Lower lobe of right lung (tissue), 2 donors: Measurements from ENCODE around the gene NR2E3. TPM values are rescaled to one million over a fixed set of nuclear protein-coding genes. Genes with fewer than 3 reads are reported as not detected.

ENCODE experiments used
- ATAC-seq, 2 donors: fragments of 200-7000 bp; cut with Tn5 transposase; one replicate each; pipeline ENCODE4 v1.9.1; 2020 to 2022; ENCODE audit warnings: mild to moderate bottlenecking in 2 of 2, moderate library complexity in 2 of 2
- DNase-seq: peaks from one replicate; pipeline ENCODE4 v3.0.0-alpha.2; 2020
- H3K27ac ChIP-seq: fragments of 200-600 bp; one replicate; pipeline ENCODE4 v1.8.0; 2022
- H3K27me3 ChIP-seq: fragments of 200-600 bp; one replicate; pipeline ENCODE4 v1.8.0; 2022; ENCODE audit warnings: low read depth
- H3K36me3 ChIP-seq: fragments of 200-600 bp; one replicate; pipeline ENCODE4 v1.8.0; 2022; ENCODE audit warnings: mild to moderate bottlenecking
- H3K4me1 ChIP-seq: fragments of 200-600 bp; one replicate; pipeline ENCODE4 v1.8.0; 2022
- H3K4me3 ChIP-seq: fragments of 200-600 bp; one replicate; pipeline ENCODE4 v1.8.0; 2022; ENCODE audit warnings: mild to moderate bottlenecking
- H3K9me3 ChIP-seq: fragments of 200-600 bp; one replicate; pipeline ENCODE4 v1.8.0; 2022
- intact Hi-C: fragments of 100-400 bp; cut with DNase I; formaldehyde crosslinking; loops from one replicate; pipeline ENCODE4 v1.11.0; 2022
- total RNA-seq: library from RNA; stranded (reverse); fragmentation: NEBNext Ultra II Directional; extraction: Animal tissue kit (Norgen Biotek cat#: 25700); gene quantifications from one replicate; pipeline ENCODE4 v1.2.1, GENCODE V29; 2021
- TF ChIP-seq, protein P1 (sequence below): fragments of 200-600 bp; IDR thresholded peaks from one replicate; pipeline ENCODE4 v1.8.0; 2022; ENCODE audit warnings: antibody characterized with exemption, mild to moderate bottlenecking
- donor health status: DM: no; HTN: yes; CAD: no; lungs with severe emphysema.

Gene NR2E3
- total RNA-seq, 1 donor from 2014 or later: not detected

GRCh38 chr15:71792521-71792920 lies 17.8 kb upstream of the NR2E3 start:
- no peaks in the 10 kb centered on the region for H3K4me1 ChIP-seq
- H3K36me3 ChIP-seq: no peaks in the 10 kb centered on the region
- ATAC-seq (peak; percentile 65 to 72), DNase-seq (no peak)
- H3K4me3 ChIP-seq: no peak overlapping the region
- no peaks in the 10 kb centered on the region for H3K27me3 ChIP-seq
- no peaks in the 10 kb centered on the region for H3K9me3 ChIP-seq
- TF ChIP-seq, protein P1, sequence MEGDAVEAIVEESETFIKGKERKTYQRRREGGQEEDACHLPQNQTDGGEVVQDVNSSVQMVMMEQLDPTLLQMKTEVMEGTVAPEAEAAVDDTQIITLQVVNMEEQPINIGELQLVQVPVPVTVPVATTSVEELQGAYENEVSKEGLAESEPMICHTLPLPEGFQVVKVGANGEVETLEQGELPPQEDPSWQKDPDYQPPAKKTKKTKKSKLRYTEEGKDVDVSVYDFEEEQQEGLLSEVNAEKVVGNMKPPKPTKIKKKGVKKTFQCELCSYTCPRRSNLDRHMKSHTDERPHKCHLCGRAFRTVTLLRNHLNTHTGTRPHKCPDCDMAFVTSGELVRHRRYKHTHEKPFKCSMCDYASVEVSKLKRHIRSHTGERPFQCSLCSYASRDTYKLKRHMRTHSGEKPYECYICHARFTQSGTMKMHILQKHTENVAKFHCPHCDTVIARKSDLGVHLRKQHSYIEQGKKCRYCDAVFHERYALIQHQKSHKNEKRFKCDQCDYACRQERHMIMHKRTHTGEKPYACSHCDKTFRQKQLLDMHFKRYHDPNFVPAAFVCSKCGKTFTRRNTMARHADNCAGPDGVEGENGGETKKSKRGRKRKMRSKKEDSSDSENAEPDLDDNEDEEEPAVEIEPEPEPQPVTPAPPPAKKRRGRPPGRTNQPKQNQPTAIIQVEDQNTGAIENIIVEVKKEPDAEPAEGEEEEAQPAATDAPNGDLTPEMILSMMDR: no peak
- intact Hi-C loops: no loop called here
- no peak overlapping the region for H3K27ac ChIP-seq

DNA sequence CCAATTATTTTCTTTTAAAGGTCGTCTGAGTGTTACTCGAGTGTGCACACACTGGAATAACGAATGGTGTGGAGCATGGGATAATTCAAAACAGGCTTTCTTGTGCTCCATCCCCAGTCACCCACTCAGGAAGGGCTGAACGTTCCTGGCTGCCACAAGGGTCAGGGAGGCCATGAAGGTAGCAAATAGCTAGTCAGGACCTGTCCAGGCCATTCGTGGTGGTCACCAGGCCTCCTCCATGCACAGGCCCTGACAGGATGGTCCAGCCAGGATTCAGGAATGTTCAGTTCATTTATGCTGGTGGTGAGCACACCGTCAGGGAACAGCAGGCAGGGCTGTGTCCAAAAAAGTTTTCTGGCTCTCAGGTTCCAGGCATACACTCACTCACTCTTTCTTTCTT lies 11.7 kb upstream of the NR2E3 start:
- Histone ChIP-seq H3K27ac (no peak overlapping the region), H3K27me3 (no peaks in the 10 kb centered on the region), H3K4me1 (no peaks in the 10 kb centered on the region), H3K9me3 (no peaks in the 10 kb centered on the region), H3K4me3 (no peak overlapping the region), H3K36me3 (no peaks in the 10 kb centered on the region)
- TF ChIP-seq, protein P1: no peak
- ATAC-seq: no peak
- DNase-seq: no peak
- intact Hi-C loops: no loop called here

- DNase-seq (no peak), ATAC-seq (no peak)
- Histone ChIP-seq H3K4me1 (no peaks in the 10 kb centered on the region), H3K9me3 (no peaks in the 10 kb centered on the region), H3K27ac (no peak overlapping the region), H3K4me3 (no peak overlapping the region), H3K27me3 (no peaks in the 10 kb centered on the region), H3K36me3 (no peaks in the 10 kb centered on the region)
- intact Hi-C loops: loop anchor here (5.0 kb wide), 1 partner anchor 58 kb away; no protein-coding TSS in a partner anchor
- TF ChIP-seq, protein P1: no peak
Measured at GRCh38 chr15:71800190-71800589, 10.2 kb upstream of the NR2E3 start.

DNA sequence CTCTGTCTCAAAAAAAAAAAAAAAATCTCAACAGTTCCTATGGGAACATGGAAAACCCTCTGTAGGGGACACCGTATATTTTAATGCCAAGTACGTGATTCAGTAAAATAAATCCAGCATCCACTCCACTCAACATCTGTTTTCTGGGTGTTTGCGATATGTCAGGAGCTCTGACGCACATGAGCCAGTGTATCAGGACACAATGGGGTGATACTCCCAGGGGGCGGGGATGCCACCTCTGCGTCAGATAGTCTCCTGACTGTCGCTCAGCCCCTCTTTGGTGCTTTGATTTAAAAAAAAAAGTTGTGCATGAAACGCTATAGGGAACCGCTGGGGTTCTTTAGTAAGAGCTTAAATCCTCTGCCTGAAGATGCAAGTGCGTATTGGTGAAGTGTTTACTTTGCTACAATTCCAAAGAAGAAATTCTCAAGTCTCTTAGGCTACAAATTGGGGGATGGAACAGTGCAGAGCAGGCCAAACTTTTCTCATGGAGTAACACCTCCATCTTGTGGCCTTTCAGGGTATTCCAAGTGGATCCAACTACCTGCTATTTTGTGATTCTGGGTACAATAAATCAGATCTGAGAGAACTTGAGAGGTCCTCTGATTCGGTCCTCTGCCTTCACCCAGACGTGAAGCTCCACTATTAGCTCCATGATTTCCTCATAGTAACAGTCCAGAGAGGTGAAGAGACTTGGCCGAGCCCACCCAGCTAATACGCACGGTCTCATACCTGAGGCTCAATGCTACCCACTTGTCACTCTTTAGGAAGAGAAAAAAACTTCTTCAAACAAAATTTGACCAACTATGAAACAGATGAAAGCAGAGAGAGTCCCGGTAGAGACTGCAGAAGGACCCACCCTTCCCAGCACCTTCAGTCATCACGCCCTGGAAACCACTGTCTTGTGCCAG lies 9.3 kb upstream of the NR2E3 start:
- H3K4me1 ChIP-seq: no peaks in the 10 kb centered on the region
- DNase-seq: no peak
- H3K4me3 ChIP-seq: peak overlapping the region; percentile 10
- intact Hi-C loops: loop anchor here (5.0 kb wide), 1 partner anchor 59 kb away; no protein-coding TSS in a partner anchor
- no peaks in the 10 kb centered on the region for H3K36me3 ChIP-seq
- TF ChIP-seq, protein P1: peak; percentile 84
- H3K9me3 ChIP-seq: no peaks in the 10 kb centered on the region
- peak; percentile 93 for ATAC-seq
- H3K27ac ChIP-seq: no peak overlapping the region
- no peaks in the 10 kb centered on the region for H3K27me3 ChIP-seq

DNA sequence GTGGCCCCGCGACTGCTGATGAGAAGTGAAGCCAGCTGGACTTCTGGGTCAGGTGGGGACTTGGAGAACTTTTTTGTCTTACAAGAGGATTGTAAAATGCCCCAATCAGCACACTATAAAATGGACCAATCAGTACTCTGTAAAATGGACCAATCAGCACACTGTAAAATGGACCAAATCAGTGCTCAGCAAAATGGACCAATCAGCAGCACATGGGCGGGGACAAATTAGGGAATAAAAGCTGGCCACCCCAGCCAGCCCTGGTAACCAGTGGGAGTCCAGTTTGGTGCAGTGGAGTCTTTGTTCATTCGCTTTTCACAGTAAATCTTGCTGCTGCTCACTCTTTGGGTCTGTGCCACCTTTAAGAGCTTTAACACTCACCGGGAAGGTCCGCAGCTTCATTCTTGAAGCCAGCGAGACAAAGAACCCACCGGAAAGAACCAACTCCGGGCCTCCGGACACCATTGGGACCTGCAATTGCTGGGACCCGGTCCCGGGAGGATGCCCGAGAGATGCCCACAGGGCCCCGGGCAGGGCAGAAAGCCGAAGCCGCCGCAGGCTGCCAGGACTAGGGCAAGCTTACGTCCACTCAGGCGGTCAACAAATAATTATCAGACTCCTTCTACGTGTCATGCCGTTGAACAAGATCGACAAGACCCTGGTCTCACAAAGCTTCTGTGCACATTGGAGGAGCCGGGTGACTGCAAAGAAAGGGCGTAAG lies 8.3 kb upstream of the NR2E3 start:
- H3K27me3 ChIP-seq: no peaks in the 10 kb centered on the region
- H3K4me3 ChIP-seq: no peak overlapping the region
- TF ChIP-seq, protein P1: no peak
- DNase-seq (no peak), ATAC-seq (no peak)
- intact Hi-C loops: loop anchor here (5.0 kb wide), 1 partner anchor 60 kb away; no protein-coding TSS in a partner anchor
- H3K27ac ChIP-seq: no peak overlapping the region
- H3K36me3 ChIP-seq: no peaks in the 10 kb centered on the region
- no peaks in the 10 kb centered on the region for H3K4me1 ChIP-seq
- H3K9me3 ChIP-seq: no peaks in the 10 kb centered on the region
